Measurements from ENCODE around the gene INPP5D.

DNA sequence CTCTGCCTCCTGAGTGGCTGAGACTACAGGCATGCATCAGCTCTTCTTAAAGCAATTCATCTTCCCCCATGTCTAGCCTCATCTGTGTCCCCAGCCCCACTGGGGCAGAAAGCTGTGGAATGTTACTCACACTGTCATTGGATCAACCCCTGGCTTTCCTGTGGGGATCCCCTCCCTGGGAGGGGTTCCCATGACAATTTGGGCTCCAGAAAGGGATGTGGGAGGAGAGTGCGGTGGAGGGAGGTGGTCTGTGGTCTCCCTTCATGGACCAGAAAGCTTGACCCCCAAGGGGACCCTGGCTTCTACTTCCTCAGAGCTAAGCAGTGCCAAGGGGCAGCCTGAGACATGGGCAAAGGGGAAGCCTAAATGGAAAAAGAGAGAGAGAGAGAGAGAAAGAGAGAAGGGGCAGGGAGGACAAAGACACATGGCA lies 48.4 kb upstream of the INPP5D start:
- no peak for TF ChIP-seq ZNF416 (CRISPR knock-in tag; IDR thresholded peaks at IDR 0.05)
- no peak for TF ChIP-seq NR3C1 (CRISPR knock-in tag; conservative IDR thresholded peaks at IDR 0.05; ENCODE audit: low read depth)
- TF ChIP-seq ZNF263 (CRISPR knock-in tag; IDR thresholded peaks at IDR 0.05; ENCODE audit: low read depth): no peak
- TF ChIP-seq MAX (CRISPR knock-in tag; IDR thresholded peaks at IDR 0.05): no peak
- TF ChIP-seq, protein P1, sequence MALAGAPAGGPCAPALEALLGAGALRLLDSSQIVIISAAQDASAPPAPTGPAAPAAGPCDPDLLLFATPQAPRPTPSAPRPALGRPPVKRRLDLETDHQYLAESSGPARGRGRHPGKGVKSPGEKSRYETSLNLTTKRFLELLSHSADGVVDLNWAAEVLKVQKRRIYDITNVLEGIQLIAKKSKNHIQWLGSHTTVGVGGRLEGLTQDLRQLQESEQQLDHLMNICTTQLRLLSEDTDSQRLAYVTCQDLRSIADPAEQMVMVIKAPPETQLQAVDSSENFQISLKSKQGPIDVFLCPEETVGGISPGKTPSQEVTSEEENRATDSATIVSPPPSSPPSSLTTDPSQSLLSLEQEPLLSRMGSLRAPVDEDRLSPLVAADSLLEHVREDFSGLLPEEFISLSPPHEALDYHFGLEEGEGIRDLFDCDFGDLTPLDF (CRISPR knock-in tag; IDR thresholded peaks at IDR 0.05): no peak
- TF ChIP-seq, protein P2, sequence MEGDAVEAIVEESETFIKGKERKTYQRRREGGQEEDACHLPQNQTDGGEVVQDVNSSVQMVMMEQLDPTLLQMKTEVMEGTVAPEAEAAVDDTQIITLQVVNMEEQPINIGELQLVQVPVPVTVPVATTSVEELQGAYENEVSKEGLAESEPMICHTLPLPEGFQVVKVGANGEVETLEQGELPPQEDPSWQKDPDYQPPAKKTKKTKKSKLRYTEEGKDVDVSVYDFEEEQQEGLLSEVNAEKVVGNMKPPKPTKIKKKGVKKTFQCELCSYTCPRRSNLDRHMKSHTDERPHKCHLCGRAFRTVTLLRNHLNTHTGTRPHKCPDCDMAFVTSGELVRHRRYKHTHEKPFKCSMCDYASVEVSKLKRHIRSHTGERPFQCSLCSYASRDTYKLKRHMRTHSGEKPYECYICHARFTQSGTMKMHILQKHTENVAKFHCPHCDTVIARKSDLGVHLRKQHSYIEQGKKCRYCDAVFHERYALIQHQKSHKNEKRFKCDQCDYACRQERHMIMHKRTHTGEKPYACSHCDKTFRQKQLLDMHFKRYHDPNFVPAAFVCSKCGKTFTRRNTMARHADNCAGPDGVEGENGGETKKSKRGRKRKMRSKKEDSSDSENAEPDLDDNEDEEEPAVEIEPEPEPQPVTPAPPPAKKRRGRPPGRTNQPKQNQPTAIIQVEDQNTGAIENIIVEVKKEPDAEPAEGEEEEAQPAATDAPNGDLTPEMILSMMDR (IDR thresholded peaks at IDR 0.05): no peak

Data from WTC11 (cell line).